Smooth muscle cell (in vitro differentiated cells): Measurements from ENCODE around the gene DUT. TPM values are rescaled to one million over a fixed set of nuclear protein-coding genes. Genes with fewer than 3 reads are reported as not detected.

ENCODE experiments used
- DNase-seq: peaks from one replicate; lab custom pipeline; 2025; ENCODE audit not compliant: unreplicated experiment; lab: John Stamatoyannopoulos, UW
- H2AFZ ChIP-seq: fragments of 200-600 bp; sonication (generic); 2 replicates; pipeline ENCODE4 v1.6.0; 2016; ENCODE audit warnings: antibody characterized with exemption, low read depth, mild to moderate bottlenecking
- H3F3A ChIP-seq: fragments of 200-600 bp; sonication (generic); 2 replicates; pipeline ENCODE4 v1.6.0; 2017; ENCODE audit warnings: antibody characterized with exemption, low read depth
- H3K27ac ChIP-seq: fragments of 200-600 bp; sonication (generic); 2 replicates; pipeline ENCODE4 v1.5.1; 2016; ENCODE audit warnings: low read depth, mild to moderate bottlenecking
- H3K27me3 ChIP-seq: fragments of 200-600 bp; sonication (generic); 2 replicates; pipeline ENCODE4 v1.6.1; 2016; ENCODE audit warnings: low read depth, mild to moderate bottlenecking
- H3K36me3 ChIP-seq: fragments of 200-600 bp; sonication (generic); 2 replicates; pipeline ENCODE4 v1.5.1; 2016; ENCODE audit warnings: low read depth
- H3K4me1 ChIP-seq: fragments of 200-600 bp; sonication (generic); 2 replicates; pipeline ENCODE4 v1.5.1; 2016; ENCODE audit warnings: low read depth
- H3K4me2 ChIP-seq: fragments of 200-600 bp; sonication (generic); 2 replicates; pipeline ENCODE4 v1.6.0; 2016; ENCODE audit warnings: mild to moderate bottlenecking
- H3K4me3 ChIP-seq: fragments of 200-600 bp; sonication (generic); 2 replicates; pipeline ENCODE4 v1.5.1; 2016; ENCODE audit warnings: mild to moderate bottlenecking
- H3K79me2 ChIP-seq: fragments of 200-600 bp; sonication (generic); 2 replicates; pipeline ENCODE4 v1.6.0; 2016; ENCODE audit warnings: low read depth, mild to moderate bottlenecking
- H3K9ac ChIP-seq: fragments of 200-600 bp; sonication (generic); 2 replicates; pipeline ENCODE4 v1.6.0; 2016; ENCODE audit warnings: low read depth
- H3K9me3 ChIP-seq: fragments of 200-600 bp; sonication (generic); replicated peaks from 2 replicates; pipeline ENCODE4 v1.5.1; 2016; ENCODE audit warnings: low read depth
- H4K20me1 ChIP-seq: fragments of 200-600 bp; sonication (generic); 2 replicates; pipeline ENCODE4 v1.6.0; 2016; ENCODE audit warnings: low read depth
- CTCF ChIP-seq: fragments of 200-600 bp; sonication (generic); IDR thresholded peaks from 2 replicates; pipeline ENCODE4 v1.5.1; 2017; ENCODE audit warnings: borderline replicate concordance, mild to moderate bottlenecking, antibody characterized with exemption; ENCODE audit not compliant: insufficient read depth, poor library complexity, severe bottlenecking
- WGBS: methylation state at CpG from one replicate; pipeline ENCODE4 v1.1.7; 2016; ENCODE audit warnings: low lambda C conversion rate; 5-methylcytosine and 5-hydroxymethylcytosine counted together
- polyA plus RNA-seq: library from polyadenylated mRNA; unstranded; fragments of >200 nt; fragmentation: Nextera tagmentation; extraction: Ambion mirVana; gene quantifications from 2 replicates; pipeline ENCODE4 v1.2.1, GENCODE V29; 2016
- total RNA-seq: library from RNA; depleted of rRNA; stranded (reverse); fragments of >200 nt; gene quantifications from 2 replicates; pipeline ENCODE4 v1.2.3, GENCODE V29; 2014

DUT gene
- total and polyA plus RNA-seq, 2 experiments from 2014 or later = 80.4 to 116 TPM

DNA sequence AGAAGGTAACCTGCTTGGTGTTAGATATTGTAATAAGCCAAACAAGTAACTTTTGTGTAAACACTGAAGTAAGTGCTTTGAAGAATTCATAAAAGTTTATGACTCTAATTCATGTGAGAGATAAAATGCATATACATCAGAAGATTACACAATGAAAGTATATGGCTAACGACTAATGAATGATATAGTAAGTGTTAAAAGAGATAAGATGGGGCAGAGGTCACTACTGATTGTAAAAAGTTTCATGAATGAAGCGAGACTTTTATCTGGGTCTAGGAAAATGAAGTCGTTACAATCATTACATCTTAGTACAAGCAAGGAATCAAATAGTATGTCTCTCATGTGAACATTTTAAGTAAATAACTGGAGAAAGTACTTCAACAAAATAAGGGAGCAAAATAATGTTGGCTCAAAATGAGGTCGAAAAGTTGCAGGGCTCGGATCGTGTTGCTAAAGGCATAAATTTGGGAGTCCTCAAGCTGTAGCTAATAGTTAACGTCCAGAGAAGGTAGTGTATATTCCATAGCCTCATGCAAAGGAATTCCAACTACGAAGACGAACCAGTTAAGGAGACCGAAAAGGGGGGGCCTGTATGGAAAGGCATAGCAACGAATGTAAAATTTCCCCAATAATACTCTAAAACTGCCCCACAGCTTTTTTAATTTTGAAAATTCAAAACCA is 984 bp upstream of the DUT start:
- Histone ChIP-seq H2AFZ (peak overlapping the region; percentile 96), H3K27ac (peak overlapping the region; percentile 2), H3F3A (no peaks in the 10 kb centered on the region), H3K9ac (peak overlapping the region; percentile 87), H3K4me3 (peak overlapping the region; percentile 94), H3K9me3 (no peaks in the 10 kb centered on the region), H3K4me1 (peaks cover 22% of the 10 kb centered on the region), H3K79me2 (peaks cover 4% of the 10 kb centered on the region), H3K27me3 (no peaks in the 10 kb centered on the region), H3K36me3 (peaks cover 6% of the 10 kb centered on the region), H3K4me2 (peak overlapping the region; percentile 97), H4K20me1 (peaks cover 10% of the 10 kb centered on the region)
- 7% methylated on average over 11 of the region's 11 CpGs for WGBS
- no peak for DNase-seq
- TF ChIP-seq CTCF = no peak

DNA sequence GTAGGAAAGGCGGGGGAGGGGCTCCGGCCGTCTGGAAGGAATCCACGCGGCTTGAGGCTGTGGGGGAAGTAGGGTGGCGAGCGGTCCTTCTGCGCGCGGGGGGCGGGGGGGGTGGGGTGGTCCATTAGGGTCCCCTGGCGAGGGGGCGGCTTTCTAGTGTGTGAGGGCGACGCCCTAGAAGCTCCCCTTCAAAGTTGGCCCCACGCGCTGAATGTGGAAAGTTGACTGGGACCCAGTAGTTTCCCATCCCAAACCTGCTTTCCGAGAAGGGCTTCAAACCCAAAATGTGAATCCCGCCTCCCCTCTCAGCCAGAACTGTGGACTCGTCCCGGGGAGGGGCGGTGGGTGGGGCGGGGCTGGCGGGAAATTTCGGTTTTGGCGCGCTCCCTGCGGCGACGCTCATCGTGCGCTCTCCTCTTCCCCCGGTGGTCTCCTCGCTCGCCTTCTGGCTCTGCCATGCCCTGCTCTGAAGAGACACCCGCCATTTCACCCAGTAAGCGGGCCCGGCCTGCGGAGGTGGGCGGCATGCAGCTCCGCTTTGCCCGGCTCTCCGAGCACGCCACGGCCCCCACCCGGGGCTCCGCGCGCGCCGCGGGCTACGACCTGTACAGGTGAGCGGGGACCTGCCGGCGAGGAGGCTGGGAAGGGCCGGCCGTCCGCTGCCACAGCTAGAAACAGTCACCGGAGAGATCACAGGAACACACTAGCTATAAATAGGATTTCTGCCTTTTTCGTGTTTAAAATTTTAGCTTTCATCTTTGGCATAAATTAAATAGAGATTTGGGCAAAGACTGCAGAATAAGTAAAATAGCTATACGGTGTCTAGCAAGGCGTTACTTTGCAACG is 790 bp downstream of the DUT start:
- DNase-seq = peak; percentile 32
- Histone ChIP-seq H3F3A (no peaks in the 10 kb centered on the region), H3K9ac (peak overlapping the region; percentile 87), H3K4me2 (peak overlapping the region; percentile 97), H3K79me2 (peaks cover 4% of the 10 kb centered on the region), H3K36me3 (peaks cover 6% of the 10 kb centered on the region), H3K9me3 (no peaks in the 10 kb centered on the region), H3K27ac (peak overlapping the region; percentile 57), H3K4me1 (peaks cover 22% of the 10 kb centered on the region), H3K4me3 (peak overlapping the region; percentile 94), H3K27me3 (no peaks in the 10 kb centered on the region), H2AFZ (peak overlapping the region; percentile 96), H4K20me1 (peaks cover 10% of the 10 kb centered on the region)
- 1% methylated on average over 49 of the region's 64 CpGs for WGBS
- TF ChIP-seq CTCF = no peak

GRCh38 chr15:48332642-48333034 is 1.4 kb downstream of the DUT start:
- no peak overlapping the region for H3K9ac ChIP-seq
- no peaks in the 10 kb centered on the region for H3K9me3 ChIP-seq
- H3K4me3 ChIP-seq = peak overlapping the region; percentile 94
- no peaks in the 10 kb centered on the region for H3F3A ChIP-seq
- no peaks in the 10 kb centered on the region for H3K27me3 ChIP-seq
- H3K4me1 ChIP-seq = peaks cover 22% of the 10 kb centered on the region
- H3K27ac ChIP-seq = no peak overlapping the region
- DNase-seq = no peak
- H3K4me2 ChIP-seq = peak overlapping the region; percentile 97
- H3K36me3 ChIP-seq = peaks cover 6% of the 10 kb centered on the region
- H2AFZ ChIP-seq = peak overlapping the region; percentile 96
- peaks cover 4% of the 10 kb centered on the region for H3K79me2 ChIP-seq
- peaks cover 10% of the 10 kb centered on the region for H4K20me1 ChIP-seq
- no peak for TF ChIP-seq CTCF
- 18% methylated on average over 9 of the region's 9 CpGs for WGBS
